Endothelial cell of hepatic sinusoid (primary cell): ENCODE data around the gene KHDC3L.
"Not testable (repeated sequence)": the region's sequence is repeated elsewhere in the genome, so short reads cannot be mapped to it uniquely, and the experiment has no call there.

ENCODE experiments used
- in situ Hi-C: cut with HindIII; loops from 2 replicates; pipeline ENCODE4 v1.10.0; 2017; ENCODE audit warnings: low sequenced_read_pairs

KHDC3L gene

DNA sequence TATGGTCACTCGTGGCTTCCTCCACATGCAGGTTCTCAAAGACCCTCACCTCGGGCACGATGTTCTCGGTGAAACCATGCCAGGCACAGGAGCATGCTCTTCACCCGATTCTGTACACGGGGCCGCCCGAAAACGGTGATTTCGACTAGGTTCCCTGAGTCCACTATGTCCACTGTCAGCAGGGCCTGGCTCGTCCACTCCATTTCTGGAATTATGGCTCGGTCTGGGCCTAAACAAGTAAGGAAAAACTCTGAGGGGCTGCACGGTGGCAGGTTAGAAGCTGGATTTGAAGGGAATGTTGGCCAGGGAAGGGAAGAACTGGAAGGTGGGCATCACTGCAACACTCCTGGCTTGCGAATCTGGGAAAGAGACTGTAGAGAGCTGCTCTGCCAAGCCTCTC lies 6.7 kb downstream of the KHDC3L start:
- in situ Hi-C loops: no loop called here

GRCh38 chr6:73369563-73369962 lies 7.1 kb downstream of the KHDC3L start, which contains the start of gene OOEP:
Gene OOEP (minus strand): TSS chr6:73369897. CDS start chr6:73369792, 105 bp downstream.
- in situ Hi-C loops: no loop called here

DNA sequence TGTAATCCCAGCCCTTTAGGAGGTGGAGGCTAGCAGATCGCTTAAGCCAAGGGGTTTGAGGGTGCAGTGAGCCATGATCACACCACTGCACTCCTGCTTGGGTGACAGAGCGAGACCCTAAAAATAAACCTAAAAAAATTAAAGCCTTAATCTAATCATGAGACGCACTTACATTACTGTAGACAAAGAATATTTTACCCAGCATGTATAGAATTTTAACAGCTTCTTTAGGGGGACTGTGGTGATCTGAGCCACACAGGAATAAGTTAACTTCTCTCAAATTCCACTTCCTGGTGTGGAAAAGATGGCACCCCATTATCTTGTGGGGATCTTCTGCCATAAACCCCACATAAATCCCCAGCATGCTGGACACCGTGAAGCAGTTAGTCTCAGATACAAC lies 9.5 kb downstream of the KHDC3L start:
- in situ Hi-C loops: no loop called here

GRCh38 chr6:73372516-73372915 lies 10.1 kb downstream of the KHDC3L start:
- in situ Hi-C loops: no loop called here

GRCh38 chr6:73375216-73375615 lies 12.8 kb downstream of the KHDC3L start:
- in situ Hi-C loops: no loop called here

- in situ Hi-C loops: no loop called here
Measured at GRCh38 chr6:73377225-73377624, 14.8 kb downstream of the KHDC3L start.

GRCh38 chr6:73381531-73381930 lies 19.1 kb downstream of the KHDC3L start:
- in situ Hi-C loops: not testable (repeated sequence)

GRCh38 chr6:73382462-73383113 lies 20.1 kb downstream of the KHDC3L start:
- in situ Hi-C loops: no loop called here

GRCh38 chr6:73388433-73388799 lies 26.0 kb downstream of the KHDC3L start:
- in situ Hi-C loops: no loop called here

DNA sequence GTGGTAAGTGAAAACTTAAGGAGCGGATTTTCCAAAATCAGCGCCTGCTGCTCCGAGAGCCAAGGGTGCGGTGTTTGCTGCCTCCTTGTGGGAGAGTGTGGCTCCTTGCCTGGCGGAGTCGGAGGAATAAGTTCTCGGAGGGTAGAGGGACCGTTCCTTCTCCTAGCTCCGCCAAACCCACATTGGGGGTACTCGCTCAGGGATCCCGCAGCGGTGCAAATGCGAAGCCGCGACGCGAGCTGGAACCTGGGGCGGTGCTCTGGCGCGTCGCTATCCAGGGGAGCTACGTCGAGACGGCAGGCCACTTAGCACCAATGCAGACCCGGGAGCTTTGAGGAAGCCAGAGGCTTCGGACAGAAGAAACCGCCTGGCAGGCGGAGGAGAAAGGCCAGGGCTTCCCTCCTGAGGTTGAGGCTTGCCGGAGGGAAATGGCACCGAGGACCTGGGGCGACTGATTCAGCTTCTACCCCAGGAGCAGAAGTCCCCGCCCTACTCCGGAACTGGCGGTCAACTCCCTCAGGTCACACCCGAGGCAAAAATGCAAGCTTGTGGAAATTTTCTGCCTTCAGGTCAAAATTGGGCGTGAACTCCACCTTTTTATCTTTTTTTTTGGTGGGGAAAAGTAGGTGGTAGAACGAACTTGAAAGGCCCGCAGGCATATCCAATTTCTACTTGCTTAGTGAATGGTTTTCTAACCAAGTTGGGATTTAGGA lies 26.5 kb downstream of the KHDC3L start:
- in situ Hi-C loops: no loop called here

DNA sequence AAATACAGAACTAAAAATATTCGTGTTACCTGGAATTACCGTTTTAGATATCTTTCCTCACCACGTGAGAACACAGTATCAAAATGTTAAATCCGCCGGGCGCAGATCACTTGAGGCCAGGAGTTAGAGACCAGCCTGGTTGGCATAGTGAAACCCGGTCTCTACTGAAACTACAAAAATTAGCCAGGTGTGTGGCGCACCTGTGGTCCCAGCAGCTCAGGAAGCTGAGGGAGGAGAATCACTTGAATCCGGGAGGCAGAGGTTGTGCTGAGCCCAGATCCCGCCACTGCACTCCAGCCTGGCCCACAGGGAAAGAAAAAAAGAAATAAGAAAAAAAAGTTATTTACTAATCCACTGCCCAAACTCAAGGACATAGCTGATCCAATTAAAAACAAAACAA lies 27.4 kb downstream of the KHDC3L start:
- in situ Hi-C loops: no loop called here

DNA sequence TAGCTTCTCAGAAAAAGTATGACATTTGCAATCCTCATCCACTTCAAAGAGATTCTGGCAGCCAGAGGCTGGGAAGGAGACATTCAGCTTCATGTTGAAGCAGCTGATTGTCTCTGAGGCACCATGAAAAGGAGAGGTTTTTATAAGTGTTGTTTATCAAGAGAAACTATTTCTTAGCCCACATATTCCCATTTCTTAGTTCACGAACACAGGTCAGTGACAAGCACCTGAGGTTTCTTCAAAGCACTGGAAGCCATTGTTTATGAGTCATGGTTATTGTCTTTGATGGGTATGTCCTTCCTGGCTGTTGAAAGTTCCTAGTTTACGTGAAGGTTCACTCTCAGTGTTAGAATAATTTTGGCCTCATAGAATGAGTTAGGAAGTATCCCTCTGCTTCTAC lies 29.2 kb downstream of the KHDC3L start:
- in situ Hi-C loops: no loop called here

DNA sequence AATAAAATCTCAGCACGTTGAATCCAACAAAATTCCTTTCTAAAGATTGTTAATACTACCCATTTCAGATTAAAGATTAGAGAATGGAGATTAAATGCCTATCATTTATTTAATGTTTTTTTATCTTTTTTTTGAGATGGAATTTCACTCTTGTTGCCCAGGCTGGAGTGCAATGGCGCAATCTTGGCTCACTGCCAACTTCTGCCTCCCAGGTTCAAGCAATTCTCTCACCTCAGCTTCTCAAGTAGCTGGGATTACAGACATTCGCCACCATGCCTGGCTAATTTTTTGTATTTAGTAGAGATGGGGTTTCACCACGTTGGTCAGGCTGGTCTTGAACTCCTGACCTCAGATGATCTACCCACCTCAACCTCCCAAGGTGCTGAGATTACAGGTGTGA lies 29.7 kb downstream of the KHDC3L start:
- in situ Hi-C loops: not testable (repeated sequence)

DNA sequence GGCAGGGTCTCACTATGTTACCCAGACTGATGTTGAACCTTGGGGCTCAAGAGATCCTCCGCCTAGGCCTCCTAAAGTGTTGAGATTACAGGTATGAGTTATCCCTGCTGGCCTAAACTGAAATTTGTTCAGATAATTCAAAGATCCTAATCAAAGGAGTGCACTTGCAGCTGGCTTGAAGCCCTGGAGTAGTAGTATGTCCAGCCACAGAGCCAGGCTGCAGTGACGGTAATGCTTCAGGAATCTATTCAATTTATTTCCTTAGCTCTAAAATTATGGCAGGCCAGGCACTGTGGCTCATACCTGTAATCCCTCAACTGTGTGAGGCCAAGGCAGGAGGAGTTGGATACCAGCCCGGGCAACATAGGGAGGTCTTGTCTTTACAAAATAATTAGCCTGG lies 30.8 kb downstream of the KHDC3L start:
- in situ Hi-C loops: no loop called here

DNA sequence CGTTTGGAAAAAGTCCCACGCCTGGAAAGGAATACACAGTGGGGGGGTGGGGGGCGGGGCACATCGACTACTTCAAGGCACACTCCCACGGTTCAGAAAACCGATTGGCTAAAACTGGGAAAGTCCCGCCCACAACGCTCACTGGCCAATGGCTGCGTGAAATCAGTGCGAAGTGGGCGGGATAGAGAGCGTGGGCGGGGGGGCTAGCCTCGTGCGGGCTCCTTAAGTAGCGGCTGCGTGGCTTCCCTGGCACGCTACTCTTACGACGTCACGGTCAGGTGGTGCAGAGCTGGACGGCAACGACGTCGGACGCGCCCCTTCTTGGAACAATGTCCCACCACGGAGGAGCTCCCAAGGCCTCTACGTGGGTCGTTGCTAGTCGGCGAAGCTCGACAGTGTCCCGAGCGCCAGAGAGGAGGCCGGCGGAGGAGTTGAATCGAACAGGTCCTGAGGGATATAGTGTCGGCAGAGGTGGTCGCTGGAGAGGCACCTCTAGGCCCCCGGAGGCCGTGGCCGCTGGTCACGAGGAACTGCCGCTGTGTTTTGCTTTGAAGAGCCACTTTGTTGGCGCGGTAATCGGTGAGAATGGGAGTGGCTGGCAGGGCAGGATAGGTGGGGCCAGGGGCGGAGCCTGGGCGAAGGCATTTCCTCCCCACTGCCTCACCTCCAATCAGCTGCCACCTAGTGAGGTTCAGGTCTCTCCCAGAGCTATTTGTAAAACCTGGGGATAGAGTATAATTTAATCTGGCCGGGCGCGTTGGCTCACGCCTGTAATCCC lies 32.3 kb downstream of the KHDC3L start, which contains the start of gene DDX43:
Gene DDX43, plus strand, starts transcription at position 252 of the 778 bp plus-strand sequence. Its CDS starts 78 bp downstream, at position 330.
- in situ Hi-C loops: no loop called here

GRCh38 chr6:73395875-73396274 lies 33.4 kb downstream of the KHDC3L start:
- in situ Hi-C loops: no loop called here

DNA sequence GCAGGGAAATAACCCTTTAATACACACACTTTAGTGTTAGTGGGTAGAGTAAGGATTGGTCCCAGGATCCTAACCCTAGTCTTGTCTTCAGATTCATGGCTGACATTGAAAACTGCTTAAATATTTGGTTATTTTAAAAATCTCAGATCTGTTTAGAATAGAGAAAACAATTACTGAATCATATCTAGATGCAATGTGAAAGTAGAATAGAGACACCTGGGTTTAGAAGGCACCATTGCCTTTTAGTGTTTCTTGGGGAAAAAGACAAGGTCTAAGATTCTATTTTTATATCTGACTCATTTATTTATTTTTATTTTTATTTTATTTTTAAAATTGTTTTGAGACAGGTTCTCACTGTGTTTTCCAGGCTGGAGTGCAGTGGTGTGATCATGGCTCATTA lies 38.2 kb downstream of the KHDC3L start:
- in situ Hi-C loops: no loop called here

GRCh38 chr6:73409395-73409794 lies 46.9 kb downstream of the KHDC3L start:
- in situ Hi-C loops: no loop called here

- in situ Hi-C loops: loop anchor here (5.0 kb wide), 2 partner anchors 84 to 86 kb away; no protein-coding TSS in a partner anchor
Measured at GRCh38 chr6:73413102-73413501, 50.6 kb downstream of the KHDC3L start.
